ENCODE measurements around the gene DHRS1.

- TF ChIP-seq CTCF (IDR thresholded peaks at IDR 0.05) (no peak), POLR2A (IDR thresholded peaks at IDR 0.05) (no peak)
Measured at GRCh38 chr14:24273422-24273998, 26.1 kb downstream of the DHRS1 start.

Measured in testis (tissue), 2 donors.